SK-N-MC (cell line): ENCODE results near the gene PLK1.

Experiments used
- EZH2 ChIP-seq: fragments of 200-600 bp; sonication (generic); IDR thresholded peaks from one replicate; pipeline ENCODE4 v1.6.1; 2017; ENCODE audit warnings: antibody characterized with exemption
- FOXP2 ChIP-seq: optimal IDR thresholded peaks from 2 replicates; pipeline ENCODE3; 2011; ENCODE audit warnings: mild to moderate bottlenecking, moderate library complexity; ENCODE audit not compliant: insufficient read depth; ENCODE audit errors: extremely low read length, control extremely low read depth
- POLR2AphosphoS5 ChIP-seq: IDR thresholded peaks from 2 replicates; pipeline ENCODE4 v1.6.1; 2012; ENCODE audit warnings: mild to moderate bottlenecking, low read depth, low read length, borderline replicate concordance

DNA sequence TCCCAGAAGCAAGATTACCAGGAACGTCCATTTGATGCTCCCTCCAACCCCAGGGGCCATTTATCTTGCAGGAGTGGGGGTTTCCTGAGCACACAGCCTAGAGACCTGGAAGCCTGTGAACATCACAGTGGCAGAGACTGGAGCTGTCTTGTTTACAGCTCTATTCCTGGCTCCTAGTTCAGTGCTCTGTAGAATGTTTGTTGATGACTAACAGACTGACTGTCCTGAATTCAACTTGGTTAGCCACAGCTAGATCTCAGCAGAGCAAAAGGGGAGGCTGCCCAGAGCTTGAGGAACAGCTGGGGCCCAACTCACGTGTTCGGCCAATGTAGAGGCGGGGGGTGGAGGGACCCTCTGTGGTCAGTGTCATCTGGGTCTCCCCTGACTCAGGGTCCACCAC is 27.8 kb downstream of the PLK1 start:
- TF ChIP-seq POLR2AphosphoS5: no peak
- TF ChIP-seq EZH2: no peak
- no peak for TF ChIP-seq FOXP2
